GM12878 (cell line): ENCODE data around the gene ATRN. TPM values are rescaled to one million over a fixed set of nuclear protein-coding genes. Genes with fewer than 3 reads are reported as not detected.

Experiments used
- ATAC-seq: fragments of 200-7000 bp; cut with Tn5 transposase; 3 replicates; pipeline ENCODE4 v1.9.1; 2020; ENCODE audit warnings: mild to moderate bottlenecking, moderate library complexity
- BruUV-seq: library from RNA; stranded (reverse); fragments of 400-500 nt; replicated peaks from 2 replicates; lab custom pipeline; 2021; lab: Mats Ljungman, UMichigan
- CTCF ChIA-PET: fragments of 300-600 bp; sonication (Branson Sonifier 250); formaldehyde crosslinking; extraction: SDS; loops from one replicate; lab custom pipeline; 2021; ENCODE audit warnings: inconsistent platforms; lab: Yijun Ruan, JAX
- POLR2A ChIA-PET: fragments of 350-600 bp; formaldehyde crosslinking; extraction: SDS; loops from one replicate; lab custom pipeline; 2021; ENCODE audit warnings: inconsistent platforms; lab: Charles Lee
- RAD21 ChIA-PET: fragments of 300-600 bp; sonication (Branson Sonifier 250); formaldehyde crosslinking; loops from one replicate; lab custom pipeline; 2023; ENCODE audit warnings: antibody characterized with exemption; ENCODE audit not compliant: unreplicated experiment; lab: Charles Lee
- SMC1A ChIA-PET: fragments of 300-600 bp; sonication (Branson Sonifier 250); formaldehyde crosslinking; loops from one replicate; lab custom pipeline; 2023; ENCODE audit not compliant: unreplicated experiment, uncharacterized antibody; lab: Charles Lee
- DNase-seq: peaks from one replicate; pipeline ENCODE4 v3.0.0-alpha.2; 2011; ENCODE audit warnings: low read depth, low spot score
- FAIRE-seq: peaks from 3 replicates; lab custom pipeline; 2011; peaks lifted over from hg19 to GRCh38; lab: Jason Lieb, UNC
- H2AFZ ChIP-seq: 2 replicates; pipeline ENCODE4 v1.6.0; 2011; ENCODE audit warnings: low read depth, low read length, control low read depth; ENCODE audit not compliant: control insufficient read depth
- H3K27ac ChIP-seq: 2 replicates; pipeline ENCODE4 v1.5.1; 2011; ENCODE audit warnings: control low read depth; ENCODE audit not compliant: control insufficient read depth, insufficient read depth
- H3K27me3 ChIP-seq, 2 experiments: replicated peaks in 1 of 2; 2 replicates each; pipeline versions ENCODE4 v1.6.0 to v1.6.1; 2011; ENCODE audit warnings: low read length in 1 of 2; ENCODE audit not compliant: control insufficient read depth in 2 of 2, insufficient read depth in 2 of 2
- H3K36me3 ChIP-seq, 2 experiments: 2 replicates each; pipeline ENCODE4 v1.5.1; 2011; ENCODE audit warnings: low read length in 1 of 2; ENCODE audit not compliant: control insufficient read depth in 2 of 2, insufficient read depth in 2 of 2
- H3K4me1 ChIP-seq: 2 replicates; pipeline ENCODE4 v1.6.1; 2011; ENCODE audit warnings: mild to moderate bottlenecking, low read length, moderate library complexity, mixed read lengths; ENCODE audit not compliant: control insufficient read depth, insufficient read depth
- H3K4me2 ChIP-seq: 2 replicates; pipeline ENCODE4 v1.6.0; 2011; ENCODE audit warnings: control low read depth; ENCODE audit not compliant: control insufficient read depth, insufficient read depth
- H3K4me3 ChIP-seq: fragments of 200-600 bp; sonication (generic); 2 replicates; pipeline ENCODE4 v1.5.1; 2016
- H3K79me2 ChIP-seq: 2 replicates; pipeline ENCODE4 v1.6.0; 2011; ENCODE audit warnings: low read length; ENCODE audit not compliant: control insufficient read depth, insufficient read depth
- H3K9ac ChIP-seq: 2 replicates; pipeline ENCODE4 v1.8.0; 2011; ENCODE audit warnings: low read length, control low read depth, mixed read lengths; ENCODE audit not compliant: control insufficient read depth, insufficient read depth
- H3K9me3 ChIP-seq: replicated peaks from 3 replicates; pipeline ENCODE4 v1.5.1; 2011; ENCODE audit warnings: mild to moderate bottlenecking, low read length; ENCODE audit not compliant: control insufficient read depth, insufficient read depth
- H4K20me1 ChIP-seq: 2 replicates; pipeline ENCODE4 v1.6.0; 2011; ENCODE audit not compliant: control insufficient read depth, insufficient read depth
- ASH2L ChIP-seq: fragments of 300-600, 200-600 bp; sonication (generic); IDR thresholded peaks from 2 replicates; pipeline ENCODE4 v1.6.1; 2017; ENCODE audit warnings: low read depth, mild to moderate bottlenecking, borderline replicate concordance
- ATF7 ChIP-seq: fragments of 450-650 bp; IDR thresholded peaks from 2 replicates; pipeline ENCODE4 v1.6.1; 2016; ENCODE audit warnings: low read depth, mild to moderate bottlenecking
- BMI1 ChIP-seq: fragments of 450-650 bp; IDR thresholded peaks from 2 replicates; pipeline ENCODE4 v1.6.1; 2016; ENCODE audit warnings: mild to moderate bottlenecking, moderate library complexity, borderline replicate concordance
- CBFB ChIP-seq: IDR thresholded peaks from 2 replicates; pipeline ENCODE4 v1.6.1; 2016; ENCODE audit warnings: antibody characterized with exemption, low read depth
- EGR1 ChIP-seq, 2 experiments: IDR thresholded peaks; 1 replicate in 1 of 2; 2 replicates in 1 of 2; pipeline ENCODE4 v1.6.1; 2011 to 2012; ENCODE audit warnings: low read depth in 2 of 2, low read length in 2 of 2, borderline replicate concordance in 1 of 2, mild to moderate bottlenecking in 1 of 2, moderate library complexity in 1 of 2
- HDAC6 ChIP-seq: fragments of 200-600 bp; sonication (generic); IDR thresholded peaks from one replicate; pipeline ENCODE4 v1.8.0; 2017; ENCODE audit warnings: antibody characterized with exemption; ENCODE audit not compliant: unreplicated experiment
- IKZF1 ChIP-seq: fragments of 450-650 bp; conservative IDR thresholded peaks from 2 replicates; pipeline ENCODE4 v1.6.1; 2017; ENCODE audit warnings: antibody characterized with exemption, mild to moderate bottlenecking
- IKZF2 ChIP-seq, 2 experiments: fragments of 450-650 bp; IDR thresholded peaks; 2 replicates each; pipeline ENCODE4 v1.6.1; 2017; ENCODE audit warnings: mild to moderate bottlenecking in 2 of 2, moderate library complexity in 2 of 2
- IRF4 ChIP-seq: IDR thresholded peaks from 2 replicates; pipeline ENCODE4 v1.6.1; 2011; ENCODE audit warnings: low read depth, low read length
- MTA2 ChIP-seq: fragments of 450-650 bp; IDR thresholded peaks from 2 replicates; pipeline ENCODE4 v1.6.1; 2016; ENCODE audit warnings: low read depth, mild to moderate bottlenecking, moderate library complexity
- NFXL1 ChIP-seq: fragments of 450-650 bp; IDR thresholded peaks from 2 replicates; pipeline ENCODE4 v1.6.1; 2017; ENCODE audit warnings: antibody characterized with exemption, mild to moderate bottlenecking, borderline replicate concordance
- TCF3 ChIP-seq: IDR thresholded peaks from 2 replicates; pipeline ENCODE4 v1.6.1; 2012; ENCODE audit warnings: low read depth, mild to moderate bottlenecking, low read length, borderline replicate concordance; ENCODE audit not compliant: insufficient read depth
- TCF7 ChIP-seq: IDR thresholded peaks from 2 replicates; pipeline ENCODE4 v1.6.1; 2014; ENCODE audit warnings: antibody characterized with exemption, borderline replicate concordance
- YY1 ChIP-seq: IDR thresholded peaks from 2 replicates; pipeline ENCODE4 v1.6.1; 2011; ENCODE audit warnings: low read depth, mild to moderate bottlenecking, low read length
- WGBS: methylation state at CpG from one replicate; pipeline ENCODE4 v1.1.6; 2016; ENCODE audit warnings: low lambda C conversion rate; ENCODE audit not compliant: insufficient replicate concordance, insufficient coverage; ENCODE audit errors: missing lambda C conversion rate; 5-methylcytosine and 5-hydroxymethylcytosine counted together
- in situ Hi-C: fragments of 300-500 bp; cut with MboI; formaldehyde crosslinking; loops from 9 replicates; pipeline ENCODE4 v1.14.3; 2018; ENCODE audit warnings: mixed read lengths
- intact Hi-C: fragments of 100-400 bp; cut with micrococcal nuclease; formaldehyde crosslinking; loops from one replicate; pipeline ENCODE4 v1.14.2; 2022; ENCODE audit not compliant: unreplicated experiment
- polyA plus RNA-seq, 11 experiments: library from polyadenylated mRNA; depleted of rRNA in 4 of 11; unstranded in 6 of 11; stranded (reverse) in 5 of 11; fragments of >200 nt; fragmentation: Nextera tagmentation in 4 of 11; fragmentation: Illumina TruSeq in 1 of 11; extraction: Ambion mirVana in 4 of 11; extraction: Trizol in 1 of 11; gene quantifications; 1 replicate in 1 of 11; 2 replicates in 10 of 11; pipeline versions ENCODE4 v1.2.1 to v1.2.3, GENCODE V29; 2011 to 2016; ENCODE audit warnings: inconsistent platforms in 2 of 11, missing spikeins in 2 of 11, low read depth in 1 of 11
- total RNA-seq, 4 experiments: library from RNA; depleted of rRNA in 3 of 4; stranded (reverse); fragments of >200 nt in 3 of 4; fragmentation: Illumina TruSeq in 1 of 4; extraction: Trizol in 1 of 4; gene quantifications; 2 replicates each; pipeline versions ENCODE4 v1.2.1 to v1.2.3, GENCODE V29; 2013 to 2021
- TF ChIP-seq, protein P1 (sequence below): IDR thresholded peaks from 2 replicates; pipeline ENCODE4 v1.6.1; 2012; ENCODE audit warnings: mild to moderate bottlenecking, low read depth, low read length

The ATRN gene
- total and polyA plus RNA-seq, 10 of the 15 experiments (the other 5 are each of a cell fraction or from before 2014, with no cell fraction given): 0.71 to 11.6 (median 6.9) TPM

DNA sequence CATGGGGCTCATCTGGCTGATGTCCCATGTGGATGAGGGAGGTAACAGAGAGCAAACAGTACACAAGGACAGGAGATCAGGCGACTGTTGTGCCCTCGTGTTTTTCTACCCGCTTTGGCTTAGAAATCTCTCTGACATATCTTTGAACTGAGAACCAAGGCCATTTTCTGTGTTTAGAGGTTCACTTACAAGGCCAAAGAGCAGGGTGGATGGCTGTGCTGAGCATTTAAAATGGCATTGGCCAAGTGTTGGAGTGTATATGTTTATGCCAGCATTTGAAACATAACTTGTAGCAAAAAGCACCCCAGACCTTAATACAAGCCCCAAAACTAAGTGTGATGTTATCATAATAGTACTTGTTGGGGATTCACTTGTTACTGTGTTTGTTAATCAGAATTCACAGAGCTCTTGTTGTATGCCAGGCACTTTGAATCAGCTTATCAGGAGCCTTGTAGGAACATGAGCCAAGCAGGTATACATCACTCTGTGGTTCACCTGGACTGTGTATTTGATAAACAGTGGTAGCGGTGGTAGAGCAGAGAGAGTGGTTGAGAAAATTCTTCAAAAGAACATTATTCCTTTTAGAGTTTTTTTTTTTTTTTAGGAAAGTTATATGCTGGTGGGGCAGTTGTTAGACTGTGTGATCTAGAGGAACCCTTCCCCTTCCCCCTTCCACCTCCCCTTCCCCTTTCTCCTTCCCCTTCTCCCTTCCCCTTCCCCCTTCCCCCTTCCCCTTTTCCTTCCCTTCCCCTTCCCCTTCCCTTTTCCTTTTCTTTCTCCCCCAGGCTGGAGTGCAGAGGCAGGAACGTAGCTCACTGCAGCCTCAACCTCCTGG is 71.3 kb downstream of the ATRN start:
- H3K9me3 ChIP-seq: no peaks in the 10 kb centered on the region
- H4K20me1 ChIP-seq: no peaks in the 10 kb centered on the region
- WGBS: 85% methylated on average over 5 of the region's 5 CpGs
- ATAC-seq (no peak), FAIRE-seq (no peak), DNase-seq (no peak)
- no peak overlapping the region for H3K9ac ChIP-seq
- no peak overlapping the region for H3K4me2 ChIP-seq
- ChIA-PET POLR2A (no interaction called here), CTCF (interaction anchor here (0.7 kb wide), 1 partner anchor 215 kb away, joined by 5 read pairs; no protein-coding TSS in a partner anchor), SMC1A (no interaction called here), RAD21 (no interaction called here)
- TF ChIP-seq IRF4: no peak
- TF ChIP-seq TCF7: no peak
- no peak for TF ChIP-seq BMI1
- TF ChIP-seq NFXL1: no peak
- TF ChIP-seq TCF3: no peak
- TF ChIP-seq EGR1 (IDR thresholded peaks at IDR 0.05; ENCODE audit: borderline replicate concordance in 1 of 2, low read depth in 2 of 2, low read length in 2 of 2): no peak
- TF ChIP-seq YY1: no peak
- no peak for TF ChIP-seq ATF7
- TF ChIP-seq CBFB: no peak
- no peak for TF ChIP-seq IKZF2 (IDR thresholded peaks at IDR 0.05)
- TF ChIP-seq ASH2L: no peak
- TF ChIP-seq, protein P1, sequence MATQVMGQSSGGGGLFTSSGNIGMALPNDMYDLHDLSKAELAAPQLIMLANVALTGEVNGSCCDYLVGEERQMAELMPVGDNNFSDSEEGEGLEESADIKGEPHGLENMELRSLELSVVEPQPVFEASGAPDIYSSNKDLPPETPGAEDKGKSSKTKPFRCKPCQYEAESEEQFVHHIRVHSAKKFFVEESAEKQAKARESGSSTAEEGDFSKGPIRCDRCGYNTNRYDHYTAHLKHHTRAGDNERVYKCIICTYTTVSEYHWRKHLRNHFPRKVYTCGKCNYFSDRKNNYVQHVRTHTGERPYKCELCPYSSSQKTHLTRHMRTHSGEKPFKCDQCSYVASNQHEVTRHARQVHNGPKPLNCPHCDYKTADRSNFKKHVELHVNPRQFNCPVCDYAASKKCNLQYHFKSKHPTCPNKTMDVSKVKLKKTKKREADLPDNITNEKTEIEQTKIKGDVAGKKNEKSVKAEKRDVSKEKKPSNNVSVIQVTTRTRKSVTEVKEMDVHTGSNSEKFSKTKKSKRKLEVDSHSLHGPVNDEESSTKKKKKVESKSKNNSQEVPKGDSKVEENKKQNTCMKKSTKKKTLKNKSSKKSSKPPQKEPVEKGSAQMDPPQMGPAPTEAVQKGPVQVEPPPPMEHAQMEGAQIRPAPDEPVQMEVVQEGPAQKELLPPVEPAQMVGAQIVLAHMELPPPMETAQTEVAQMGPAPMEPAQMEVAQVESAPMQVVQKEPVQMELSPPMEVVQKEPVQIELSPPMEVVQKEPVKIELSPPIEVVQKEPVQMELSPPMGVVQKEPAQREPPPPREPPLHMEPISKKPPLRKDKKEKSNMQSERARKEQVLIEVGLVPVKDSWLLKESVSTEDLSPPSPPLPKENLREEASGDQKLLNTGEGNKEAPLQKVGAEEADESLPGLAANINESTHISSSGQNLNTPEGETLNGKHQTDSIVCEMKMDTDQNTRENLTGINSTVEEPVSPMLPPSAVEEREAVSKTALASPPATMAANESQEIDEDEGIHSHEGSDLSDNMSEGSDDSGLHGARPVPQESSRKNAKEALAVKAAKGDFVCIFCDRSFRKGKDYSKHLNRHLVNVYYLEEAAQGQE: no peak
- no peak for TF ChIP-seq HDAC6
- no peak for TF ChIP-seq IKZF1
- TF ChIP-seq MTA2: no peak
- no peaks in the 10 kb centered on the region; a peak in 2 of 4 replicates for H3K36me3 ChIP-seq
- H3K79me2 ChIP-seq: no peaks in the 10 kb centered on the region
- BruUV-seq: no TSS peak
- in situ Hi-C loops (no loop called here), intact Hi-C loops (no loop called here)
- no peak overlapping the region for H3K4me3 ChIP-seq
- no peaks in the 10 kb centered on the region for H3K4me1 ChIP-seq
- H3K27ac ChIP-seq: no peak overlapping the region
- H3K27me3 ChIP-seq: no peaks in the 10 kb centered on the region
- H2AFZ ChIP-seq: no peak overlapping the region
